Cardiac fibroblast (primary cell): ENCODE results near the gene SH3GLB2.

Experiments used
- DNase-seq, 2 donors: peaks; one replicate each; pipeline versions ENCODE4 v3.0.0 to v3.0.0-alpha.2; 2010; ENCODE audit warnings: low read depth in 2 of 2
- H3K4me3 ChIP-seq, 2 donors: replicated peaks in 1 of 2; 1 replicate in 1 of 2; 2 replicates in 1 of 2; pipeline ENCODE4 v1.5.1; 2011; ENCODE audit warnings: low read depth in 2 of 2, low read length in 2 of 2, mild to moderate bottlenecking in 2 of 2, moderate library complexity in 1 of 2
- CTCF ChIP-seq: IDR thresholded peaks from one replicate; pipeline ENCODE4 v1.5.1; 2011; ENCODE audit warnings: low read depth, mild to moderate bottlenecking, low read length, inconsistent platforms

The SH3GLB2 gene

GRCh38 chr9:129021091-129021490 is 7.0 kb downstream of the SH3GLB2 start:
- no peak for TF ChIP-seq CTCF
- no peak overlapping the region for H3K4me3 ChIP-seq
- no peak for DNase-seq

GRCh38 chr9:129014608-129015007 is 13.5 kb downstream of the SH3GLB2 start:
- TF ChIP-seq CTCF: no peak
- no peak for DNase-seq
- no peak overlapping the region for H3K4me3 ChIP-seq

GRCh38 chr9:129014124-129014523 is 14.0 kb downstream of the SH3GLB2 start:
- no peak for TF ChIP-seq CTCF
- DNase-seq: no peak
- H3K4me3 ChIP-seq: no peak overlapping the region

GRCh38 chr9:129013674-129014073 is 14.5 kb downstream of the SH3GLB2 start:
- no peak for DNase-seq
- no peak for TF ChIP-seq CTCF
- no peak overlapping the region for H3K4me3 ChIP-seq

- no peak overlapping the region for H3K4me3 ChIP-seq
- no peak for TF ChIP-seq CTCF
- no peak for DNase-seq
These were observed 15.2 kb downstream of the SH3GLB2 start for GRCh38 chr9:129012893-129013448.

GRCh38 chr9:129012343-129012742 is 15.8 kb downstream of the SH3GLB2 start:
- no peak for DNase-seq
- no peak overlapping the region for H3K4me3 ChIP-seq
- TF ChIP-seq CTCF: no peak

- DNase-seq: no peak
- no peak for TF ChIP-seq CTCF
- H3K4me3 ChIP-seq: no peak overlapping the region
These were observed 16.4 kb downstream of the SH3GLB2 start for GRCh38 chr9:129011761-129012181.
